Activated T-helper 1 cell treated with anti-CD3 and anti-CD28 coated beads, Interleukin-2, amount 50 U/mL, for 16 hours (primary cell): Measurements from ENCODE around the gene CISTR.
"Not testable (repeated sequence)": the region's sequence is repeated elsewhere in the genome, so short reads cannot be mapped to it uniquely, and the experiment has no call there.

Source experiments
- DNase-seq, 2 donors: peaks; one replicate each; pipeline ENCODE4 v3.0.0-alpha.2; 2020; ENCODE audit warnings: low read depth in 1 of 2, low spot score in 1 of 2

Gene CISTR

DNA sequence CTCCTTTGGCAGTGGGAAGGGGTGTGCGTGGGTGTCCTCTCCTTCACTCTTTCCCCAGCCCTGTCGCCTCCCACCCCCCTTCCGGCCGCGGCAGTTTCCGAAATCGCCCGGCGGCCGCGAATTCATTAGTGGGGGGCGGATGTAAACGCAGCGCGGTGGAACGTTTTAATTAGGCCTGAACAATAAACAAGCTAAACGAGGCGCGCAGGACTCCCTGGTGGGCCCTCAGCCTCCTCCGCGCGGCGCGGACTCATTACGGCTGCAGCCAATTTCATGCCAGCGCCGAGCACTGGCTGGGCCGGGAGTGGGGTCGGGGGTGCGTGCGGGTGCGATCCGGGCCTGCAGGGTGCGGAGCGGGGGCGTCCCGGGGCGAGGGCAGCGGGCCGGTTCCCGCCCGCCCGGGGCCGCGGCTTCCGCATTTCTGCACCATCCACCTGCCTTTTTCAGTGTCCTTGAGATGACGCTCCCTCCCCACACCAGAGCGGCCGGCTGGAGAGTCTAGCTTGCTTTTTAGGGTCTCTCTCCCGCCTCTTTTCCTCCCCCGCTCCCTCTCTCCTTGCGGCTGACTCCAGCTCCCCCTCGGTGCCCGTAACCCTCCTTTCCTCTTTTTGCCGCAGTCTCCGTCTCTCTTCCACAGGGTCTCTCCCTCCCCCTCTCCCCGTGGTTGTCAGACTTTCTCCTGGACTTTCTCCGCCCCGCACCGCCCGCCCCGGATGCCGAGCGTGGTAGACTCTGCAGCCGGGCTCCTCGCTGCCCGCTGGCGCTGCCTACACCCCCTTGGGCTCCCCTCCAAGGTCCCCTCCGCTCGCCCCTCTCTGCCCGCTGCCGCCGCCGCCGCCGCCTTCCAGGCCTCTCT lies at the start of gene CISTR:
Gene CISTR (minus strand): TSS at position 644 of the 856 bp plus-strand sequence.
- no peak for DNase-seq

DNA sequence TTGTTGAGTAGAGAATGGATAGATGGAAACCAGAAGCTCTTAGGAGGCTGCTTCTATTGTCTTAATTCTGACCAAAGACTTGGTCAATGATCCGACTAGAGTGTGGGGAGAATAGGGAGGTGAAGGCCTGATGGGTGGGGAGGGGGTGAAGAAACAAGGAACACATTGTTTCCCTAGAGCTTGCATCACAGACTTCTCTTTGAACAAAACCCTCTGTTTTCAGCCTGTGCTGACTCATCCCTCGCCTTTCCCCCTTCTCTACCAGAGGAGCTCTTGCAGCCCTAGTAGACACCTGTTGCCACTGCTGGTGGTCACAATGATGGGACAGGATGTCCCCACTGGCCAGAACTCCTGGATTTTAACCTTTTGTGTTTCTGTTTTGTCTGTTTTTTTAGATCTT lies 46.8 kb upstream of the CISTR start:
- no peak for DNase-seq

- no peak for DNase-seq
These were observed 44.1 kb upstream of the CISTR start for GRCh38 chr12:53795927-53796326.

- no peak for DNase-seq
These were observed 41.4 kb upstream of the CISTR start for GRCh38 chr12:53793221-53793620.

DNA sequence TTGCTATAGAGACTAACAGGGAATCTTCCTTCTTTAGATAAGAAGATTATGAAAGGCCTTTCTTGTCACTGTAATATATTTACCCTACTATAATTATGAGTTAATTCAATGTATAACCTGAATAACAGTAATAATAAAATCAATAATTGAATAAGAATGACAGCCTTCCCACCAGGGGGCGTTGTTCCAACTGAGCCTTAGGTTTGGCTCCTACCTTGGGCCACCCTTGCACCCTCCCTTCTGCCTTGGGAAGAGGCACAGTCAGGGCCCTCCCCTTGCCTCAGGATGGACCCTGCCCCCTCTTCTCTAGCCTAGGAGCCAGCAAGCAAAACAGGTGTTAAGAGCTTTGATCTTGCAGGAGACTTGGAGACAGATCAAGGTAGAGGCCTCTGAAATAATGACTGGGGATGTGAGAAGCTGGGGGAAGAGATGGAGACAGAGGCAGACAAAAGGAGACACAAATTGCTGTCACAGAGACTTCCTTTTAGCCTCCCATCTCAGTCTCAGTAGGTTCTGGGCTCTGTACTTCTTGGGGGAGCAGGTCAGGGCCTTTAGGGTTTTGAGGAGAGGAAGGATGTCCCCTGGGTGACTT lies 40.1 kb upstream of the CISTR start:
- DNase-seq, result no peak

DNA sequence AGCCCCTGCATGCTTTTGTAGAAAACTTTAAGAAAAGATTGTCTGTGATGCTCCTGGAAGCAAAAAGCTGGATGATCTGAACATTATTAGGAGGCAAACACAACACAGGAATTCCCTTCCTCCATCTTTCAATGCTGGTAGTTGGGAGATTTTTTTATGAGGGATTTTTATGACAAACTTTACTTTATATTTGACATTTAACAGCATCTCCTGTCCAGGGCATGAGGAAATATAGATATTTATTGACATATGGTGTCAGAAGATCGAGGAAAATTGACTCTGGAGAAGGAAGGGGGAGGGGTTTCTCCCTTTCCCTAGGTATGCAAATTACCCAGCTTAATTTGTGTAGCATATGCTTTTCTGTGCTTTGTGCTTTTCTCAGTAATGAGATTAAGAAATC lies 37.8 kb upstream of the CISTR start:
- no peak for DNase-seq

DNA sequence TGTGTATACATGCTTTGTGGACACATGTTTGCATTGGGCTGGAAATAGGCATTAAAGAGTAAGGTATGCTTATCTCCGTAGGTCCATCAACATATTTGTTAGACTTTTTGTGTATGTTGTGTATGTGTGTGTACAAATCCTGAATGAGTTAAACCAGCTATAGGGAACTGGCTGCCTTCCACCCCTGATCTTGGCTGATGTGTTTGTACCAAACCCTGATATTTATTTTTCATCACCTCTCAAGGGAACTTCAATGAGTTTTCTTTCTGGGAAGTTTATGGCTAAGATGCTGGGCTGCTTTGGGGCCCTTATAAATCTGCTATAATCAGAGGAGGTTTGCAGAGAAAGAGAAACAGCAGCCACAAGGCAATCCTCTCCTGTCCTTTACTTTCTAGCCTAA lies 37.1 kb upstream of the CISTR start:
- no peak for DNase-seq

GRCh38 chr12:53786411-53786810 lies 34.6 kb upstream of the CISTR start:
- DNase-seq, result no peak

- DNase-seq, result no peak
These were observed 33.4 kb upstream of the CISTR start for GRCh38 chr12:53785161-53785560.

DNA sequence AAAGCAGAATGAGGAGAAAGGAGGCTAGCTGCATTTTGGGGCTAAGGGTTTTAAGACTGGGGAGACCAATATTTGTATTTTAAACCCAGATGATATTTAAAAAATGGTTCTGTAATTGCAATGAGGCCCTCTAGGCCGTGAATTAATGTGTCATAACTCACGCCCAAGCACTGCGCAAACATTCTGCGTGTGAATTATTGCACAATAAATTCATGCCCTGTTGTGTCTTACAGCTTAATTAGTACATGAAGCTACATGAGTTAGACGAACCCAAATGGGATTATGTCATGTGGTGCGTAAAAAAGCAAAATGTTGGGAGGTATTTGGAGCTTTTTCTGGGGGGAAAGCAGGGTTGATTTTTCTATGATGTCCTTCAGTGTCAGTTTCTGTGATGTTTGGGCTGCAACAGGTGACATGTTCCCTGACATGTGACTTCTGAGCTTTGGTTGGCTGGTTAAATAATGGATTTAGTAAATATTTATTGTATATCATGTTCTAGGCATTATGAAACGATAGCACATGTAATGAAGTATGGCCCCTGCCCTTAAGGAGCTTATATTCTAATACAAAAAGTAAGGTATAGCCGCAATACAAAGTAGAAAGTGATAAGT lies 30.4 kb upstream of the CISTR start:
- no peak for DNase-seq

DNA sequence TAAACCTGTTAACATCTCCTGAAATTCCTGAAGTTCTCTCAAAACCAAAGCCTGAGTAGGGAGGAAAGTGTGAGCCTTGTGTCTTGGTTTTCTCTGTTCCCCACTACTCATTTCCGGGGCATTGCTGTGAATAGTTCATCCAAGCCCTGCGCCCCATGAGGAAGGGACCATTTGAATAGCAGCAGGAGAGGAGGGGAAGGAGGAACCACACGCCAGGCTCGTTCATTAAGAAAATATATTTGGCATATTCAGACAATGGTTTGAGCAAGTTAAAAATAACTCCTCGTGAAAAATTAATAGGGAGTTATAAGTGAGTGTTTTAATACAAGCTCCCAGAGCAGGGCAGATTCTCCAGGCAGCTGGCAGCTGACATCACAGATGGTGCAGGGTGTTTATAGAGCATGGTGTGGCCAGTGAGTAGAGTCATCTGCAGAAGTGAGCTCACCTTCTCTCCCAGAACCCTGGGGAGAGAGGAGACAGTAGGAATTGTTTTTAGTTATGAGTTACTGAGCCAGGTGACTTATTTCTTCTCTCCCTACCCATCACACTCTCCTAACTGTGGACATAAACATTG lies 29.5 kb upstream of the CISTR start:
- DNase-seq, result no peak

GRCh38 chr12:53780323-53780722 lies 28.5 kb upstream of the CISTR start:
- no peak for DNase-seq

- not testable (repeated sequence) for DNase-seq
These were observed 27.9 kb upstream of the CISTR start for GRCh38 chr12:53779679-53780078.

GRCh38 chr12:53777936-53778644 lies 26.3 kb upstream of the CISTR start:
- no peak for DNase-seq

GRCh38 chr12:53777412-53777811 lies 25.6 kb upstream of the CISTR start:
- DNase-seq, result no peak

DNA sequence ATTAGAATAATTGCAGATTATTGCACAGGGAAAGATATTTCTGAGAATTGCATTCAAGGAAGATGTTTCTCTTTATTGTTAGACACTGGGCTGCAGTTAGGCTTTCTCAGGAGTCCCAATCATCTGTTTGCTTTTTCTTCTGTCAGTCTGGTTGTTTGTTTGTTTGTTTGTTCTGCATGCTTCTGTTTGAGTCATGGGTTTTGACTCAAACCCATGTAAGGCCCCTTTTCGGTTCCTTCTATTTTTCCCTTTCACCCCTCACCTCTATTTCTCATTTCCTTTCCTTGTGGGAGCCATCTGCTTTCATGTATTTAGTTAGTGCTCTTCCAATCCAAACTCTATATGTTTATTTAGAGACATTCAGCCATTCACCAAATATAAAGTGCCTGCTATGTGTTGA lies 25.1 kb upstream of the CISTR start:
- no peak for DNase-seq

DNA sequence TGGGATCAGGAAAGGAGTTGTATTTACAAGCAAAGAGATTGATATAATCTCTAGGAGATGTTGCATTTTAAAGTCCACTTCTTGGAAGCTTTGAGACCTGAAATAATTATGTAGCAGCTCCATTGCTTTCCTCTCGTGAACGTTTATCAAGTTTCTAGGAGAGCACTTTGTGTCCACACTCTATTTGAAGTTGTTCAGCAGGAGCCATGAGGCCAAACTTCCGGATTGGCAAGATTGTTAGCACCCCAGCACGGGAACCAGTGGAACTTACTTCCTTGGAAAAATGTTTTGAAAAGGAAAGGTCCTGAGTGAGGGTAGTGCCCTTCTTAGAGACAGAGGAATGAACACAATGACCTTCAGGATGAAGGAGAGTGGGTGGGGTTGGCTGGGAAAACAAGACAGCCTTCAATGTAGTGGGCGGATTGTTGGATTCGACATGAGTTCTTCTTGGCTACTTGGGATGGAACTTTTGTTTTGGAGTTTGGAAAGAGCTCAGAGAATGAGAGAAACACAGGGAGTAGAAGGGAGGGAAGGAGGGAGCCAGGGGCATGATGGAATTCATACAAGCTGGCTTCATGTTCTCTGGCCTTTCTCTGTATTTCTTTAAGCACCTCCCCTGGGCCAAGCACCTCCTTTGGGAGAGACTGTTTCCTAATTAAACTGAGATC lies 23.8 kb upstream of the CISTR start:
- DNase-seq, result no peak

GRCh38 chr12:53770281-53770680 lies 18.5 kb upstream of the CISTR start:
- no peak for DNase-seq

DNA sequence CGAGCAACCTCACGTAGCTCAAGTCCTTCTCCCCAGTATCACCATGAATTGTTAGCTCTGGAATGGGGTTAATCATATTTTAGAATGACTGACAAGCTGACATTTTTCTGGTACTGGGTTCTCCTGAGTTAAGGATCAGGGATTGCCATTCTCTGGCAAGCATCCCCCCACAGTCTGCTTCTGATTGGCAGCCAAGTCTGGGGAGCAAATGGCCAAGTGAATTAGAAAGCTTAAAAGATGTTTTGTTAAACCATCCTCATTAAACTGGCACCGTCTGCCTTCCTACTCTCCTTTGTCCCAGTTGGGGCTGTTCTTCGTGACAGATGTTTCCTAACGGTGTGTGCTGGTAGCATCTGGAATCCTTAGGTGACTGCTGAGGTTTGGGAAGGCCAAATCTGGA lies 17.2 kb upstream of the CISTR start:
- DNase-seq, result no peak

DNA sequence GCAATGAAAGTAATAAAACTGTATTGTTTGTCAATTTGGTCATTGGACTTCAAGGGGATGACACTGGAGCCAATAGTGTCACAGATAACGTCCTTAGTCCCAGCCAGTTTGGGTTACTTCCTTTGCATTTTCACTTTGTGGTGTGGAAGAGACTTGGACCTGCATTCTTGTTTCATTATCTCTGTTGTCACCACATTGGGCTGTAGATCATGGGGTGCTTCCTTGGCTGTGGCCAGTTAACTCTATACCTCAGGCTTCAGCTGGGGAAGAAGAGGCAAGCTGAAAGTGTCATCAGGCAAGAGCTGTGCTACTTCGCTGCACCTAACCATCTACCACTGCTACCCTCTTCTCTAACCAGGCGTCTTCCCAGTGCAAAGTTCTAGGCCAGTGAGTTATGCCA lies 15.1 kb upstream of the CISTR start:
- DNase-seq, result no peak

DNA sequence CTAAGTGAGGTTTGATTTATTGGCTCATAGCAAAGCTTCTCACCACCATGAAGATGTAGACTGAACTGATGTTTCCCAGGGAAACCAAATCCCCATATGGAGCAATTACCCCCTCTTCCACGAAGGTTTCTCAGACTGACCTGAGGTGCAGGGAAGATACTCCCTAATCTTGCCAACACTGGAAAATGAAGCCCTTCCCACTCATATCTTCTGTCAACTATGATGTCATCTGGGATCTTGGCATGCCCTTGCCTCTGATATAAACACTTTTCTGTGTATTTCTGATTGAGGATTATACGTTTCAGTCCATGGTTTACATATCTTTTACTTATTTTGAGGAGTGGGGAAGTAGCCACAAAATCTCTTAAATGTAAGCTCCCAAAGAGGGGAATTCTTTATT lies 14.1 kb upstream of the CISTR start:
- no peak for DNase-seq
